A172 (cell line): Measurements from ENCODE around the gene PKNOX2. TPM values are rescaled to one million over a fixed set of nuclear protein-coding genes. Genes with fewer than 3 reads are reported as not detected.

Experiments used
- DNase-seq: peaks from one replicate; pipeline ENCODE4 v3.0.0-alpha.2; 2015; ENCODE audit warnings: low spot score
- total RNA-seq: library from RNA; depleted of rRNA; stranded (reverse); fragments of >200 nt; shearing (Covaris generic); gene quantifications from 2 replicates; pipeline ENCODE4 v1.2.3, GENCODE V29; 2014; rRNA removed

PKNOX2 gene, protein sequence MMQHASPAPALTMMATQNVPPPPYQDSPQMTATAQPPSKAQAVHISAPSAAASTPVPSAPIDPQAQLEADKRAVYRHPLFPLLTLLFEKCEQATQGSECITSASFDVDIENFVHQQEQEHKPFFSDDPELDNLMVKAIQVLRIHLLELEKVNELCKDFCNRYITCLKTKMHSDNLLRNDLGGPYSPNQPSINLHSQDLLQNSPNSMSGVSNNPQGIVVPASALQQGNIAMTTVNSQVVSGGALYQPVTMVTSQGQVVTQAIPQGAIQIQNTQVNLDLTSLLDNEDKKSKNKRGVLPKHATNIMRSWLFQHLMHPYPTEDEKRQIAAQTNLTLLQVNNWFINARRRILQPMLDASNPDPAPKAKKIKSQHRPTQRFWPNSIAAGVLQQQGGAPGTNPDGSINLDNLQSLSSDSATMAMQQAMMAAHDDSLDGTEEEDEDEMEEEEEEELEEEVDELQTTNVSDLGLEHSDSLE
- total RNA-seq: 0.12 TPM in 1 of 2 replicates, not detected in the other

DNA sequence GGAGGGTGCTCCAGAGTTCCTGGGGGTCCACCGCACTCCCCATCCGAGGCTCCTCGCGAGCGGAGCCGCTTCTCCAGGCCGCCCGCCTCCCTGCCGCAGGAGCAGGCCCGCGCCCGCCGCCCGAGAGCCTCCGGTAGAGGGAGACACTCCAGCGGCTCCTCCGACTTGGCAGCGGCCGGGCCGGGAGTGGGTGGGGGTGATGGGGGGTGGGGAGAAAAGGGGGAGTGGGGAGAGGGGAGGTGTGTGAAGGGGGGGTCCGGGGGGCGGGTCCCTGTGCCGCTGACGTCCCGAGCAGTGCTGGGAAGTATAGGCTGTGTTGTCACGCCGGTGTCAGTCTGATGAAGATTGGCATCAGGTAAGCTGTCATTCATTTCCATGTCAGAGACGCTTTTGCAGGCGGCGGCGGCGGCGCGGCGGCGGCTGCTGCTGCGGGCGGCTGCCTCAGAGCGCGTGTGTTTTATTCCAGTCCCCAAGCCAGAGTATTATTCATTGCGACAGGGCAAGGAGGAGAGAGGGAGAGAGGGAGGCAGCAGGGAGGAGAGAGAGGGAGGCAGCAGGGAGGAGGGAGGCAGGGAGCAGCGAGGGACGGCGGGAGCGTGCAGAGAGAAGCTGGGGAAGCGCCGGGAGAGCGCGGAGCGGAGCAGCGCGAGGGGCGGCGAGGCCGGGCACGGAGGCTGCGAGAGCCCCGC is at the start of gene PKNOX2:
Gene PKNOX2 (plus strand): TSS at position 330 of the 689 bp plus-strand sequence. CDS start 186,555 bp downstream, outside the sequence.
- peak; percentile 13 for DNase-seq

DNA sequence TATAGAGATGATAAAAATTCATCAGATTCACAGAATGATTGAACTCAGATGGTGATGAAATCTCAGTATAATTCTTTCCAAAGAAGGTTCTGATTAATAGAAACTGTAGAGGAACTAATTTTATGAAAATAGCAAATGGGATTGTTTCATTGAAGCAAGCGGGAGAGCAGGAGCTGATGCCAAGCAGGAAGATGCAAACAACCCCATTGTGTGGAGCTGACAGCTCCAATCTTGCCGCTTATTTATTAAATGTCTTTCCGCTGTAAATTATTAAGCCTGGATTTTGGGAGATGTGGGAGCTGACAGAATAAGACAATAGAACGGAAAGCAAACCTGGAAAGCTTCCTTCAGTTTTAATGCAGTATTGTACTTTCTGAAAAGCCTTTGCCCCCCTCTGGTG is 47.1 kb upstream of the PKNOX2 start:
- DNase-seq: no peak

DNA sequence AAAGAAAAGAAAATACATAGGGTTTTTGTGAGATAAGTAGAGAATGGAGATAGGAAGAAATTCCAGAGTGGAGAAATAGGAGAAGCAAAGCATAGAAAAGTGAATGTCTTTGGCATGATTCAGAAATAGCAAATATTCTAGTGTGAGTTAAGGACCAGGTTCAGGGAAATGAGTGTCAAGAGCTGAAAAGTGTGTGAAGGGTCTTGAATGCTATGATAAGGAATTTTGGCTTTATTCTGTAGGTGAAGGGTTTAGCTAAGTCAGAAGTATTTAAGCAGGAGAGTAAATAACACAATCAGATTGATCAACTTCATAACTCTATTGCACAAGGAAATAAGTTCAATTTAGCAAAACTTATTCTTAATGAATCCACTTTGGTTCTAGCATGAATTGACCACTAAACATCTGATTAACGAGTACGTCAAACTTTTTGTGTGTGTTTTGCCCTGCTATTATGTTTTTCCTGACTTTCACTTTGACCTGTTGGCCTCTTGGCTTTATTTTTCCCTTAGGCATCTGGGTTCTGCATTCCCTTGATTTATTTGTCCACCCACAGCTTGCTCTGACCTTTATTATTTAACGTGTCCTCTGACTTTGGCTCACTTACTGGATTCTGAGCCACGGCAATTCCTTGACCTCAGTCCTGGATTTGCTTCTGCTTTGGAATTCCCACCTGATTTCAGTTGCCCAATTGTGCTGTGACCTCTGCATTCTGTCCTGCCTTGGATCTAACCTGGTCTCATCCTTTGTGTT is 41.2 kb upstream of the PKNOX2 start:
- DNase-seq: no peak

DNA sequence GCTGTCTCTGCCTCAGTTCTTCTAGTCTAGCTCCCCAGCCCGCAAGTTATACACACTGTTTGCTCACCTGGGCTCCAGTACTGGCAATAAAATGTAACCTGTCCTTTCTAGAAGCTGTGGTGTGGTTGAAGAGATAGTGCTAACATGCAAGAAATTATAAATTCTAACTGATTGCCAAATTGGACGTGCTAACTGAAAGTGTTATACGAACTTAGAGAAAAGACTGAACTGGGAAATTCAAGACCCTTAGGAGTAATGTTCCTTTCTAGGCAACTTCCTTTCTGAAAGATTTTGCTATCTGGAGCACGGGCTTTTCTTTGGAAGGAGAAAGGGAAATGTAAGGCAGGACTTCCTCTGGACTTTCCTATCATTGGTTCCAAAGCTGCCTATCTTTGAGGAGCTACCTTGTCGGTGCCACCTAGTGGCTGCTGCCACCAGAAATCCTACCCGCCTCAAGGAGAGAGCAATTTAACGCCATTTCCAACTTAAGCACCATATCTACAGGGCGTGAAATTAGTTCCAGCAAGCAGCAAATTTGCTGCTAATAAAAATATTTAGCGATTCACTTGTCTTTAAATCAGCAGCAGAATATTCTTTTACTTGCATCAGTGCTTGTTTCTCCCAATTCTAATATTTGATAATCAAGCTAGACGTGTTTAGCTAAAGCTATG is 40.5 kb upstream of the PKNOX2 start:
- DNase-seq: peak; percentile 80

DNA sequence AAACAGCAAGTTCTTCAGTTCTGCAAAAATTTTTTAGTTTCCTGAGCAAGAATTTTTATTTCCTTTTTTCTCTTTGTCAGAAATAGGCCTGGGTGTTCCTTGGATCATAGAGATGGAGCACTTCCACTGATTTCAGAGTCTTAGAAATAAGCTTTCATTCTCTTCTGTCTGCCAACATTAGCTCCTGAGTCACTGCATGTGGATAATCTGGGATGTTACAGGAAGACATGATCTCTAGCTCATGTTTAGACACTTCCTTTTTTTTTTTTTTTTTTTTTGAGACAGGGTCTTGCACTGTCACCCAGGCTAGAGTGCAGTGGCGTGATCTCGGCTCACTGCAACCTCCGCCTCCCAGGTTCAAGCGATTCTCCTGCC is 39.9 kb upstream of the PKNOX2 start:
- no peak for DNase-seq

DNA sequence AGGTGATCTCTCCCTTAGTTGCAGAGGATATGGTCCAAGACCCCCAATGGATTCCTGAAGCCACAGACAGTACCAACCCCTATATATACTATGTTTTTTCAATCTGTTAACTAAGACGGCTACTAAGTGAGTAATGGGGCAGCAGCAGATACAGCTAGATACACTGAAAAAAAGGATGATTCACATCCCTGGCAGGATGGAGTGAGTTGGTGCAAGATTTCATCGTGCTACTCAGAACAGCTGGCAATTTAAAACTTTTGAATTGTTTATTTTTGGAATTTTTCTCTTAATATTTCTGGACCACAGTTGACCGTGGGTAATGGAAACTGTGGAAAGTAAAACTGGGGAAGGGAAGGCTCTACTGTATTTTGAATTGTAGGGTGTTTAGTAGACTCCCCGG is 36.1 kb upstream of the PKNOX2 start:
- no peak for DNase-seq

DNA sequence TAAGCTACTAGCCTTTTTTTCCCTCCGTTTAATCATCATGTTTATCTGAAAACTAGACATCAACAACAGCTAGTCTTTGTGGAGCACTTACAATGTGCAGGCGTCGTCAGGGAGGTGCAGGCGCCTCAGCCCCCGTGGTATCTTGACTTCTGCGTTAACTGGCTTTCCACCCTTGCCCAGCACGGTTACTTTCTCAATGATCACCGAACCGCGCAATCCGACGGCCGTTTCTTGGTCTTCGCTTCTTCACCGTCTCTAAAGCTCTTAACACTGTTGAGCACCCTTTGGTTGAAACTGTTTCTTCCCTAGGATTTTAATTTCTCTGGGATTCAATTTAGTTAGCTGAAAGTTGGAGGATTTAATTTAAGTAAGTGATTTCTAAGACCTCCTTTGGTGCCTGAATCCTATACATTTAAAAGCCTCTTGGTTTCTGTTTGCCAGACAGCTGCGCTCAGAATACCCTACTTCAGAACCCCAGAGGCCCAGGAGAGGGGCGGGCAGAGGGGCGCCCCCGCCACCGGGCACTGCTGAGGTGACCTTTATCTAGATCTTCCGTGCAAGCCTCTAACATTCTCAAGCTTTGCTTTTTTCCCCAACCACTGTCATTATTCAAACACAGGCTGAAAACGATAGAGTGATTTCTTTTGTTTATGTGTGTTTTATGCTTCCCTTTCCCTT is 35.1 kb upstream of the PKNOX2 start:
- DNase-seq: no peak

DNA sequence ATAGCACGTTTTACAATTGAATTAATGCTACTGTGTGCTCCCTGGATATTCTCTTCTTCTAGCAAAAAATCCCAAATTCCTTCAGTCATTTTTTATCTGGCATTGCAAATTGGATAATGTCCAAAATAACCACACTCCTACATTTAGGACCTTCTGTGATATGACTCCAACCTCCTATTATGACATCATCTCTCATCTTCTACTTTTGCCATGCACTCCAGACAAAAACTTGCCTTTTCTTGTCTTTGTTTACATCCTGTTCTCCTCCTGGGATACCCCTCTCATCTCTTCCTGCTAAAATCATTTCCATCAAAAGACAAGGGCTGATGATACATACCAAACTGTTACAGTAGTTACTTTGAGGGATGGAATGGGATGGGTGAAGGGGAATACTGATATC is 32.5 kb upstream of the PKNOX2 start:
- DNase-seq: no peak

DNA sequence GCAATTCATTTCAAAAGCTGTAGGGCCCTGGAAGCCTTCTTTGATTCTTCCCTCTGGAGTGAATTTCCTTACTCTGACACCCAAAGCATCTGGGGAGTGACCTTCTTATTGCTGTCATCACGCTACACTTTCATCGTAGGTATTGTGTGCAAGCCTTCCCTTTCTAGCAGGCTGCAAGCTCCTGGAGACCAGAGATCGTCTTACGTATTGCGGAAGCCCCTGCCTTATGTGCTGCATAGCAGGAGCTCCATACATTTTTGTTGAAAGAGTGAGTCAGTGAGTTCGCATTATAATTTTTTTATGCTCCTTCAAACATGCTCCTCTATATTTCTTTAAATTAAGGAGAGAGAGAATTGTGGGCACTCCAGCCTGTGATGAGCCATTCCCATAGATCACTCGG is 32.0 kb upstream of the PKNOX2 start:
- no peak for DNase-seq

DNA sequence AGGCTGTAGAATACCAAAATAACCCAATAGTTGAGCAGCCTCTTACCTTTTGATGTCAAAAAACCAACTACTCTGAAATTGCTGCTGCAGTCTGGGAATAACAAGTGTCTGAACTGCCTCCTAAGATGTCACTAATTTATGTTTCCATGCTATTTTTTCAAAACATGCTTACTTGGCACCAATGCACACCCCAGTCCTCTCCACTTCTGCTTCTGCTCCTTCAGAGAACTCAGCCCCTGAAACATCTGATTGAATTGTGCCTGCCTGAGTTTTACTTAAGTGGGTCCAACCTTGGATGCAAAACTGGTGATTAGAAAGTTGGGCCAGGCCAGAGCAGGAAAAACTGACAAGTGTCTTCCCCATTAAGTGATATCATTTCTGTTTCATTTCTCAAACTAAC is 28.6 kb upstream of the PKNOX2 start:
- DNase-seq: no peak

DNA sequence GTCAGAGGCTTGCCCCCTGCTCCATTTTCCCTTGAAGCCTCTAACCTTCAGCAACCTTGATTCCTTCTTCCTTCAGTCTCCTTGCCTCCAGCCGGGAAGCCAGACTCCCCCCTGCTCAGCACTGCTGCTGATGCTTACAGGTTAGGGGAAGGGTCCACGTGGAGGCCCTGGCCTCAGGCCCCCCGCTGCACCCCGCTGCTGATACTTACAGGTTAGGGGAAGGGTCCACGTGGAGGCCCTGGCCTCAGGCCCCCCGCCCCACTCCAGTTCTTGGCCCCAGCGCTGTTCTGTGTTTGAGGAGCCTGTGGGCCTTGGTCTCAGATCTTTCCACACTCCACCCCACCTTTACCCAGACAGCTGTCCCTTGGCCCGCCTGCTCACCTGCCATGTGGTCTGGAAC is 25.6 kb upstream of the PKNOX2 start:
- no peak for DNase-seq

DNA sequence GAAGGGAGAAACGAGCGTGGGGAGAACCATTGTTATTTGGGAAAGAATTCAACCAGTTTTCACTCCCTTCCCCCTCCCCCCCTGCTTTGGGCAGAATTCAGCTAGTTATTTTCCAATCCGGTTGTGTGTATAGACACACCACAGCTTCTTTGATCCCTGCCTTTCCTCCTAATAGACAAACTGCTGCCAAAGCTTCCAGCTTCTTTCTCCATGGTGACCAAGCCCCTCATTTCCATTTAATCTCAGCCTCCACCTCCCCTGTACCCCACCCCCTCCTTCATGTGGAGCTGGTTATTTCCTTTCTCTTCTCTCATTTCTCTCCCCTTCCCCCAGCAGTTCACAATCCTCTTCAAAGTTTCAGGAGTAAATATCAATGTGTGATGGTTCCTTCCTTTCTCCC is 24.8 kb upstream of the PKNOX2 start:
- no peak for DNase-seq

DNA sequence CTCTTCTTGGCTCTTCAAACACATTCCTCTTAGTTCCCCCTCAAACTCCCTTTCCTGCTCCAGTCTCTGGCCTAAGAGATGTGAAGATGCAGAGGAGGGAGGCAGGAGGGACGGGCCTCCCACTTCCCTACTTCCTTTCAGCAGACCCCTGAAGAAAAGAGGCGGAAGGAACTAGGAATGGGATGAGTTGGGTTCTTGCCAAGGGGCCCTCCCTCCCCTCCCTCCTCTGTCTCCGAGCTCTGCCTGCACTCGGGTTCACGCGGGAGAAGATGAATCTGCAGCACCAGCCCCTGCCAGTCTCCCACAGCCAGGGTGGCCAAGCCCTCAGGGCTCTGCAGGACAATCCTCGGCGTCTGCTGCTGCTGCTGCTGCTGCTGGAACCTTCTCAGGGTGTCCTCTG is 24.3 kb upstream of the PKNOX2 start:
- no peak for DNase-seq

DNA sequence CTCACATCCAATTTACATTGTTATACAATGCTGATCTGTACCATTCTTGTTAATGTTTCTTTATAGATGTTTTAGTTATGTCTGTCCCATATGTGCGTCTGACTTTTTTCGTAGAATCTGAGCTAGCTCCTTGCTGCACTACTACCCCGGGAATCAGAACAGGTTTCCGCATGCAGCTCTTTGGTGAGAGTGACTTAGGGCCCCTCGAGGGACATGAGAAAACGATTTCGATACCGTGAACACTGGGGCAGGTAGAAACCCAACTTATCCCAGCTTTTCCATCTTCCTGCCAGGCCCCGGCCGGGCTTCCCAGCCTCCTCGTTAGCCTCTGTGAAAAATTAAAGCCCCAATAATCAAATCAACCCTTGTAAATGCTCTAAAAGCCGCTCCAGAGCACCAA is 23.4 kb upstream of the PKNOX2 start:
- DNase-seq: no peak

DNA sequence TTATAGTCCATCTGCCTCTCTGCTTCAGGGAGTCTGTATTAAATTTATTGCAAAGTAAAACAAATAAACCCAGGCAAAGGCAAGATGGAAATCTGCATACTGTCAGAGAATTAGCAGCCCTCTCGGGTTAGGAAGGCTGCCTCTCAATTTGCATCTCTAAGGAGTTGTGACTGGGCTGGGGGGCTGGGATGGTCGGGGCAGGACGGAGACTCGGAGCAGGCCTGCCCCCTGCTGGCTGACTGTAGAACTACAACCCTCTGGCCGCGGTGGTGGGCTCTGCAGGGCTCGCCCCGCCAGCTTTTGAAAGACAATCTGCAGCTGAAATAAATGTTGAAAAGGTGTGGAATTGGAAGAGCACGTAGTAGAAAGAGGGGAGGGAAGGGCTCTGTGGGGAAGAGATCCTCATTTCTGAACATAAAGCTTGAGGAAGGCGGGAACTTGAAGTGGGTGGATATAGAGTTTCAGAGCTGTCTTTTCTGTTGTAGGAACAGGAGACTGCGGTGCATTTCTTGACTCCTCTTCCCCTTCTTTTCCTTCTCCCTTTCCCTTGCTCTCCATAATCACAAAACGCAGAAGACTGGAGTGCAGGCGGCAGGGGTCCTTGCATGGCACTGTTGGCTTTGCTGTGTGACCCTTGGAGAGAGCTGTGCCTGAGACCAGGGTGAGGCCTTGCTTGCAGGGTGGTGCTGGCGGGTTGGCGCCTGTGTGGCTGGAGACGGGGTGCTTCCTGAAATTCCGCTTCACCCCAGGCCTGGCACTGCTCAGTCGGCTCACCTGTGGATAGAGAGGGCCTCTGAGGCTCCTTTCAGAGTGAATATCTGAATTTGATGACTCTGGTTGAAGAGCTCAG is 22.6 kb upstream of the PKNOX2 start:
- DNase-seq: peak; percentile 7

DNA sequence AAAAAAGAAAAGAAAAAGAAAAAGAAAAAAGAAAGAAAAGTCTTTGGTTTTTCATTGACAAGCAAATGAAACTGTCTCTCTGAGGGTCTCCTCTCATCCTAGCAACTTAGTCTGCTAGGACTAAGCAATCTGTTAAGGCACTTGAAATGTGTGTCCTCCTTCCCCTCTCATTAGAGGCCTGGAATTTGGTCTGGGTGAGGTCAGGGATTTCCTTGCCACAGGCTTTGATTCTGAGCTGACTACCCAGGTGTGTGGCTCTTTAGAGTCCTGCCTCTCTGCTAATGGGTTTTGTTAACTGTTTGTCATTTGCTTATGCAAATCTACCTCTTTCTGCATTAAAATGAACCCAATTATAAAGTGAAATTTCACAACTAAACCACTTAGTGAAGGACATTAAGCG is 18.3 kb upstream of the PKNOX2 start:
- no peak for DNase-seq

DNA sequence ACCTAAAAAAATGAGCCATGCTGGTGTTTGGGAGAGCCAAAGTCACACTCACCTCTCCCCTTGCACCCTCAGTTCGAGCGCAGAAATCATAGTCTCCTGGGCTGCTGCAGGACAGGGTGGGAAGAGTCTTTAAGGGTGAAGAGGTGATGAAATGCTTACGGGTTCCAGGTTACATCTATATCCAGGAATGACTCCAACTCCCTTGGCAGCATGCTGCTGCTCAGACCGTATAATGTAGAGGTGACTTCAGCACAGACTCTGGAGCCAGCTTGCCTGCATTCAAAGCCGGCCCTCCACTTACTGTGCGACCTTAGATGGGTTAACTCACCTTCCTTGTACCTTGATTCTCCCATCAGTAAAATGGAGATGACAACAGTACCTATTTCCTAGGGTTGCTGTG is 17.3 kb upstream of the PKNOX2 start:
- no peak for DNase-seq

DNA sequence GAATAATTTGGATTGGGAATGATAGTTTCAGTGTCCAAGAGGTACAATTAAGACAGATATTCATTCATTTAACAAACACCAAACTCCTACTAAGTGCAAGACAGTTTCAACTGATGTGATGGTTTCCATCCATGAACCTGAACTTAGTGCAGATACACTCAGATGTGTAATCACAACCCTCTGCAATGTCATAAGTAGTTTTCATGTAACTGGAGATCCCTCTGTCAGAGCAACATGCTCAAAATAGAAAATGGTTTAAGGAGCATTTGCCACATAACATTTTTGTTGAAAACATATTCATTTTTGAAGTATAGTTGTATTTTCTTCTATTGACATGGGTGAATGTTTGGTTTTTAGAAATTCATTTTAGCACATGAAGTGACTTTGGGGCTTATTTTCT is 16.5 kb upstream of the PKNOX2 start:
- no peak for DNase-seq

DNA sequence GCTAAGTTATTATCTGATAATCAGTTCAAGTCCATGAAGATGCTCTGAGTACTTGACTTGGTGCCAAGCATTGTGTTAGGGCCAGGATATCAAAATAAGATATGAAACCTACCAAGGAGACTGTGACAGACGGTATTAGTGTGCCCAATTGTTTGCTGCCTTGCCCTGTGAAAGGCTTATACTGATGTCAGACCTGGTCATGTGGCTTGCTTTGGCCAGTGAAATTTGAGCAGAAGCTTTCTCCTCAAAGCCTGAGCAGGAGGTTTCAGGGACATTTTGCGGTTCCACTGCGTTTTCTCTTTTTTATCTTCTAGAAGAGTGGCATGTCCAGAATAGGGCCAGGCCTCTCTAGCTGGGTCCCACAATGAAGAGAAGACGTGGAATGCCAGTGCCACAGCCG is 15.8 kb upstream of the PKNOX2 start:
- DNase-seq: no peak

DNA sequence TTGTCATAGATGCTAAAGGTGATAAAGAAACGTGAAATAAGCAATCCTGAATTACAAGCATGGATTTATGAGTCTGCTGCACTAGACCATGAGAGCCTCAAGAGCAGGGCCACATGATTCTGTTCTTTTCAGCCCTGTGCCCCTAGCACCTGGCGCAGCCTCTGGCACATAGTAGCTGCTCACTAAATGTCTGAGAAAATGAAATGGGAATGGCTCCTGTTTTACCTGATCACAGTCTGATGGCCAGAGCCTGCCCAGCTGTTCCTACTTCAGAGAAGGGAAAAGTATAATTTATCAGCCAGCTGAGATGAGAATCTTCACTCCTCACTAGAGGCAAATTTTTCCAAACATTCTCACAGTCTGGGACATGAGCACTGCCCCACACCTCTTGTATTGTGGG is 10.7 kb upstream of the PKNOX2 start:
- no peak for DNase-seq
